GM12872 (cell line): ENCODE data around the gene EDEM2.

ENCODE experiments used
- TF ChIP-seq, protein P1 (sequence below): IDR thresholded peaks from 3 replicates; pipeline ENCODE4 v1.5.1; 2011; ENCODE audit warnings: low read depth, mild to moderate bottlenecking, low read length, moderate library complexity; ENCODE audit not compliant: insufficient read depth

EDEM2 gene

DNA sequence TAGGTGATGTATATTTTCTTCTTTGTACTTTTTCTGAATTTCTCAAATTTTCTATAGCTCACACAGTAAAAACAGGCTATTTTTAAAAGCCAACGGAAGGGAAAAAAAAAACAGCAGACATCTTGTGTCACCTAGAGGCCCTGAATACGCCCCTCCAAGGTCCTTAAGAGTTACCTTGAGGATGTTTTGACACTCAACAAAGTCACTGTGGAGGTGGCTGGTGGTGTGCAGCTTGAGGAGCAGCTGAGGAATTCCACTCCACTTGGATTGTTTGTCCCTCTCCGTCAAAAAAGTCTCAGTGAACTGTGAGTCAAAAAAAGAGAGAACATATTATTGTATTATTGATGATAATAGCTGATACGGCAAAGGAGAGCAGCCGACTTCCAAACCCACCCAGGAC, 69.3 kb downstream of the EDEM2 start:
- TF ChIP-seq, protein P1, sequence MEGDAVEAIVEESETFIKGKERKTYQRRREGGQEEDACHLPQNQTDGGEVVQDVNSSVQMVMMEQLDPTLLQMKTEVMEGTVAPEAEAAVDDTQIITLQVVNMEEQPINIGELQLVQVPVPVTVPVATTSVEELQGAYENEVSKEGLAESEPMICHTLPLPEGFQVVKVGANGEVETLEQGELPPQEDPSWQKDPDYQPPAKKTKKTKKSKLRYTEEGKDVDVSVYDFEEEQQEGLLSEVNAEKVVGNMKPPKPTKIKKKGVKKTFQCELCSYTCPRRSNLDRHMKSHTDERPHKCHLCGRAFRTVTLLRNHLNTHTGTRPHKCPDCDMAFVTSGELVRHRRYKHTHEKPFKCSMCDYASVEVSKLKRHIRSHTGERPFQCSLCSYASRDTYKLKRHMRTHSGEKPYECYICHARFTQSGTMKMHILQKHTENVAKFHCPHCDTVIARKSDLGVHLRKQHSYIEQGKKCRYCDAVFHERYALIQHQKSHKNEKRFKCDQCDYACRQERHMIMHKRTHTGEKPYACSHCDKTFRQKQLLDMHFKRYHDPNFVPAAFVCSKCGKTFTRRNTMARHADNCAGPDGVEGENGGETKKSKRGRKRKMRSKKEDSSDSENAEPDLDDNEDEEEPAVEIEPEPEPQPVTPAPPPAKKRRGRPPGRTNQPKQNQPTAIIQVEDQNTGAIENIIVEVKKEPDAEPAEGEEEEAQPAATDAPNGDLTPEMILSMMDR: no peak

DNA sequence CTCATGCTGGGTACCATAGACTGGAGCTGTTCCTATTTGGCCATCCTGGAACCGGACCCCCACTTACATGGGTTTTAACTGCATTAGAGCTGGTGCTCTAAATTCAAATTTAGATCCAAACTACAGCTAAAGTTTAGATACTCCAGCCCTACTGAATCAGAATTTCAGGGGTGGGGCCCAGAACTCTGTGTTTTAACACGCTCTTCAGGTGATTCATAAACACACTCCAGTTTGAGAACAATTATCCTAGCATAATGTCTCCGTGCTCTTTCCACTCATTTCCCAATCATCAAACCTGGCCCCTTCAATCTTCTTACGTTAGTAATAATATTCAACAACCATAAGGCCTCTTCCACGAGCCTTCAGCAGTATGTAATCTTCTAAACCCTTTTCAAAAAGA, 69.8 kb downstream of the EDEM2 start:
- TF ChIP-seq, protein P1: no peak

DNA sequence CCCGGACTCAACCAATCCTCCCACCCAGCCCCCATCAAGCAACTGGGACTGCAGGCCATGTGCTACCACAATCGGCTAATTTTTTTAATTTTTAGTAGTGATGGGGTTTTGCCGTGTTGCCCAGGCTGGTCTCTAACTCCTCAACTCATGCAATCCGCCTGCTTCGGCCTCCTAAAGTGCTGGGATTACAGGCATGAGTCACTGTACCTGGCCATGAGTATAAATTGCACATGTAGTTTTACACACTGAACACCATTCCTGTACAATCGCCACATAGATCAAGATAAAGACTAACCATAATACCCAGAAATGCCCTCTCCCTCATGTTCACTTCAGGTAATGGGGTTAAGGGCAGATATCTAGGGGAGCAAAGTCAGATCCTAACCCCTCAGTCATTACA, 80.9 kb downstream of the EDEM2 start:
- TF ChIP-seq, protein P1: no peak
